ENCODE measurements around the gene CHCHD6. TPM values are rescaled to one million over a fixed set of nuclear protein-coding genes. Genes with fewer than 3 reads are reported as not detected.

Gene CHCHD6
- total and polyA plus RNA-seq, 2 donors (not counting 3 experiments of a cell fraction or from before 2014, with no cell fraction given): 8.4 to 10.1 TPM

- Histone ChIP-seq H3K79me2 (ENCODE audit: control insufficient read depth, insufficient read depth, low read length) (no peaks in the 10 kb centered on the region), H4K20me1 (replicated peaks; ENCODE audit: control insufficient read depth, extremely low read depth, insufficient read depth, low read length) (no peaks in the 10 kb centered on the region), H2AFZ (ENCODE audit: low read depth, low read length) (no peak overlapping the region), H3K9me3 (replicated peaks; ENCODE audit: control insufficient read depth, insufficient read depth, low read length) (no peaks in the 10 kb centered on the region), H3K27ac (ENCODE audit: insufficient read depth, low read depth, low read length) (no peak overlapping the region), H3K9me1 (replicated peaks; ENCODE audit: control insufficient read depth, extremely low read depth, insufficient read depth, low read length) (no peaks in the 10 kb centered on the region), H3K4me3 (replicated peaks in 1 of 3; ENCODE audit: insufficient read depth in 1 of 3, low read depth in 1 of 3, low read length in 3 of 3) (no peak overlapping the region), H3K4me2 (ENCODE audit: insufficient read depth, low read length) (no peak overlapping the region), H3K27me3 (ENCODE audit: control insufficient read depth in 2 of 2, insufficient read depth in 2 of 2, low read length in 2 of 2) (no peaks in the 10 kb centered on the region), H3K9ac (replicated peaks; ENCODE audit: extremely low read depth, insufficient read depth, low read length) (no peak overlapping the region), H3K4me1 (ENCODE audit: control insufficient read depth, extremely low read depth, insufficient read depth, low read length) (no peaks in the 10 kb centered on the region), H3K36me3 (ENCODE audit: control insufficient read depth in 2 of 2, extremely low read depth in 1 of 2, insufficient read depth in 2 of 2, low read length in 2 of 2) (no peaks in the 10 kb centered on the region)
- TF ChIP-seq POLR2AphosphoS5 (IDR thresholded peaks at IDR 0.05; ENCODE audit: insufficient read depth, low read depth, low read length) (no peak), POLR2A (IDR thresholded peaks at IDR 0.05; ENCODE audit: low read depth, low read length) (no peak), MYC (IDR thresholded peaks at IDR 0.05; ENCODE audit: low read depth, low read length) (no peak), EZH2 (IDR thresholded peaks at IDR 0.05; ENCODE audit: borderline replicate concordance, low read depth, low read length, severe bottlenecking) (no peak), MAX (IDR thresholded peaks at IDR 0.05; ENCODE audit: insufficient read depth, insufficient read length) (no peak), GATA2 (IDR thresholded peaks at IDR 0.05; ENCODE audit: insufficient read depth, insufficient read length, low read depth, low read length) (no peak), FOS (IDR thresholded peaks at IDR 0.05; ENCODE audit: borderline replicate concordance, insufficient read depth, low read length) (no peak), JUN (IDR thresholded peaks at IDR 0.05; ENCODE audit: borderline replicate concordance, insufficient read depth, insufficient read length, low read depth) (no peak)
- TF ChIP-seq, protein P1, sequence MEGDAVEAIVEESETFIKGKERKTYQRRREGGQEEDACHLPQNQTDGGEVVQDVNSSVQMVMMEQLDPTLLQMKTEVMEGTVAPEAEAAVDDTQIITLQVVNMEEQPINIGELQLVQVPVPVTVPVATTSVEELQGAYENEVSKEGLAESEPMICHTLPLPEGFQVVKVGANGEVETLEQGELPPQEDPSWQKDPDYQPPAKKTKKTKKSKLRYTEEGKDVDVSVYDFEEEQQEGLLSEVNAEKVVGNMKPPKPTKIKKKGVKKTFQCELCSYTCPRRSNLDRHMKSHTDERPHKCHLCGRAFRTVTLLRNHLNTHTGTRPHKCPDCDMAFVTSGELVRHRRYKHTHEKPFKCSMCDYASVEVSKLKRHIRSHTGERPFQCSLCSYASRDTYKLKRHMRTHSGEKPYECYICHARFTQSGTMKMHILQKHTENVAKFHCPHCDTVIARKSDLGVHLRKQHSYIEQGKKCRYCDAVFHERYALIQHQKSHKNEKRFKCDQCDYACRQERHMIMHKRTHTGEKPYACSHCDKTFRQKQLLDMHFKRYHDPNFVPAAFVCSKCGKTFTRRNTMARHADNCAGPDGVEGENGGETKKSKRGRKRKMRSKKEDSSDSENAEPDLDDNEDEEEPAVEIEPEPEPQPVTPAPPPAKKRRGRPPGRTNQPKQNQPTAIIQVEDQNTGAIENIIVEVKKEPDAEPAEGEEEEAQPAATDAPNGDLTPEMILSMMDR (IDR thresholded peaks at IDR 0.05; ENCODE audit: extremely low read depth in 1 of 2, insufficient read depth in 1 of 2, low read depth in 1 of 2, low read length in 2 of 2): no peak
- ChIA-PET CTCF (interaction anchor here (0.9 kb wide), 1 partner anchor 8 kb away, joined by 6 read pairs; no protein-coding TSS in a partner anchor), POLR2A (no interaction called here)
- dilution Hi-C loops (cut with MboI; ENCODE audit: extremely low pct_ligation_motif_present, low sequenced_read_pairs): no loop called here
- intact Hi-C loops (cut with micrococcal nuclease): no loop called here
- BruUV-seq (replicated peaks): no TSS peak
- no peak for DNase-seq (ENCODE audit: low read depth, low spot score)
- no peak for FAIRE-seq
Measured at GRCh38 chr3:126743350-126743749, 39.3 kb downstream of the CHCHD6 start.

All from endothelial cell of umbilical vein (primary cell).